SK-N-SH (cell line): ENCODE data around the gene KRT32.

Experiments used
- CTCF ChIP-seq: fragments of 200-600 bp; sonication (generic); IDR thresholded peaks from 2 replicates; pipeline ENCODE4 v1.6.1; 2017; ENCODE audit warnings: antibody characterized with exemption, mild to moderate bottlenecking, moderate library complexity
- EP300 ChIP-seq, 2 experiments: IDR thresholded peaks; 2 replicates each; pipeline versions ENCODE4 v1.4.0 to v1.6.1; 2012; ENCODE audit warnings: borderline replicate concordance in 1 of 2, low read depth in 1 of 2, low read length in 1 of 2
- EZH2phosphoT487 ChIP-seq: fragments of 200-600 bp; sonication (generic); IDR thresholded peaks from 2 replicates; pipeline ENCODE4 v1.6.1; 2017; ENCODE audit warnings: low read depth, mixed run types, mild to moderate bottlenecking, antibody characterized with exemption, moderate library complexity, borderline replicate concordance
- GABPA ChIP-seq: IDR thresholded peaks from 2 replicates; pipeline ENCODE4 v1.4.0; 2012; ENCODE audit warnings: low read depth, mild to moderate bottlenecking
- MAX ChIP-seq: IDR thresholded peaks from 2 replicates; pipeline ENCODE4 v1.4.0; 2012; ENCODE audit warnings: low read depth
- POLR2AphosphoS5 ChIP-seq: IDR thresholded peaks from 2 replicates; pipeline ENCODE4 v1.6.1; 2012; ENCODE audit warnings: low read depth, low read length
- RAD21 ChIP-seq: IDR thresholded peaks from 2 replicates; pipeline ENCODE4 v1.6.1; 2012; ENCODE audit warnings: mild to moderate bottlenecking, low read length
- SIN3A ChIP-seq: IDR thresholded peaks from 2 replicates; pipeline ENCODE4 v1.6.1; 2012; ENCODE audit warnings: low read depth, mild to moderate bottlenecking, low read length, moderate library complexity, borderline replicate concordance
- TAF1 ChIP-seq: IDR thresholded peaks from 2 replicates; pipeline ENCODE4 v1.6.1; 2012; ENCODE audit warnings: low read depth, mild to moderate bottlenecking, low read length, moderate library complexity, borderline replicate concordance
- YY1 ChIP-seq: IDR thresholded peaks from 2 replicates; pipeline ENCODE4 v1.4.0; 2012; ENCODE audit warnings: low read depth, mild to moderate bottlenecking
- TF ChIP-seq, protein P1 (sequence below): fragments of 150-350 bp; IDR thresholded peaks from 2 replicates; pipeline ENCODE4 v1.6.1; 2017; ENCODE audit warnings: antibody characterized with exemption, low read length, low read depth, borderline replicate concordance

GRCh38 chr17:41516830-41517283 is 49.7 kb upstream of the KRT32 start:
- TF ChIP-seq CTCF, result no peak
- no peak for TF ChIP-seq POLR2AphosphoS5
- TF ChIP-seq EP300 (IDR thresholded peaks at IDR 0.05; ENCODE audit: borderline replicate concordance in 1 of 2, low read depth in 1 of 2, low read length in 1 of 2), result no peak
- no peak for TF ChIP-seq EZH2phosphoT487
- TF ChIP-seq, protein P1, sequence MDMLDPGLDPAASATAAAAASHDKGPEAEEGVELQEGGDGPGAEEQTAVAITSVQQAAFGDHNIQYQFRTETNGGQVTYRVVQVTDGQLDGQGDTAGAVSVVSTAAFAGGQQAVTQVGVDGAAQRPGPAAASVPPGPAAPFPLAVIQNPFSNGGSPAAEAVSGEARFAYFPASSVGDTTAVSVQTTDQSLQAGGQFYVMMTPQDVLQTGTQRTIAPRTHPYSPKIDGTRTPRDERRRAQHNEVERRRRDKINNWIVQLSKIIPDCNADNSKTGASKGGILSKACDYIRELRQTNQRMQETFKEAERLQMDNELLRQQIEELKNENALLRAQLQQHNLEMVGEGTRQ, result no peak
- TF ChIP-seq TAF1, result no peak
- TF ChIP-seq RAD21, result no peak
- no peak for TF ChIP-seq SIN3A
- no peak for TF ChIP-seq MAX
- TF ChIP-seq YY1, result no peak
- no peak for TF ChIP-seq GABPA
